GM12878 (cell line): ENCODE results near the gene IGSF11.

ENCODE experiments used
- CTCF ChIP-seq, 3 experiments: IDR thresholded peaks in 2 of 3; conservative IDR thresholded peaks in 1 of 3; 2 replicates each; pipeline ENCODE4 v1.5.1; 2011; ENCODE audit warnings: low read depth in 3 of 3, low read length in 3 of 3, mild to moderate bottlenecking in 3 of 3, control low read depth in 2 of 3, moderate library complexity in 2 of 3, inconsistent platforms in 1 of 3, mixed read lengths in 1 of 3; ENCODE audit not compliant: control insufficient read depth in 2 of 3, insufficient read depth in 1 of 3; ENCODE audit errors: extremely low read depth in 1 of 3
- EP300 ChIP-seq, 2 experiments: fragments of 150-350 bp in 1 of 2; IDR thresholded peaks; 2 replicates each; pipeline ENCODE4 v1.6.1; 2011 to 2012; ENCODE audit warnings: low read depth in 2 of 2, low read length in 2 of 2, borderline replicate concordance in 1 of 2, improper control_type of control experiment in 1 of 2, inconsistent platforms in 1 of 2; ENCODE audit not compliant: control insufficient read depth in 1 of 2
- ETV6 ChIP-seq, 2 experiments: fragments of 450-650 bp in 1 of 2; IDR thresholded peaks in 1 of 2; conservative IDR thresholded peaks in 1 of 2; 2 replicates each; pipeline ENCODE4 v1.6.1; 2014; ENCODE audit warnings: antibody characterized with exemption in 1 of 2, borderline replicate concordance in 1 of 2, low read depth in 1 of 2, mild to moderate bottlenecking in 1 of 2, moderate library complexity in 1 of 2
- POLR2A ChIP-seq: IDR thresholded peaks from 2 replicates; pipeline ENCODE4 v1.6.1; 2011; ENCODE audit warnings: low read depth, mild to moderate bottlenecking, low read length

GRCh38 chr3:118997190-118997589 lies 37.5 kb downstream of the IGSF11 start:
- TF ChIP-seq EP300 (IDR thresholded peaks at IDR 0.05; ENCODE audit: borderline replicate concordance in 1 of 2, control insufficient read depth in 1 of 2, low read depth in 2 of 2, low read length in 2 of 2) (no peak), POLR2A (no peak), ETV6 (conservative IDR thresholded peaks at IDR 0.05 in 1 of 2, IDR thresholded peaks at IDR 0.05 in 1 of 2; ENCODE audit: borderline replicate concordance in 1 of 2, low read depth in 1 of 2) (no peak), CTCF (IDR thresholded peaks at IDR 0.05 in 2 of 3, conservative IDR thresholded peaks at IDR 0.05 in 1 of 3; ENCODE audit: control insufficient read depth in 2 of 3, extremely low read depth in 1 of 3, insufficient read depth in 1 of 3, low read depth in 3 of 3, low read length in 3 of 3) (no peak)
